IMR-90 (cell line): ENCODE data around the gene IGLL1. TPM values are rescaled to one million over a fixed set of nuclear protein-coding genes. Genes with fewer than 3 reads are reported as not detected.
"Not testable (repeated sequence)": the region's sequence is repeated elsewhere in the genome, so short reads cannot be mapped to it uniquely, and the experiment has no call there.

ENCODE experiments used
- ATAC-seq: fragments of 200-7000 bp; cut with Tn5 transposase; 2 replicates; pipeline ENCODE4 v1.9.1; 2020; ENCODE audit warnings: low read depth, mild to moderate bottlenecking, moderate library complexity
- BruUV-seq: library from RNA; stranded (reverse); fragments of 400-500 nt; replicated peaks from 2 replicates; lab custom pipeline; 2021; lab: Mats Ljungman, UMichigan
- CTCF ChIA-PET: fragments of 300-600 bp; formaldehyde crosslinking; extraction: SDS; loops from one replicate; lab custom pipeline; 2021; ENCODE audit warnings: antibody characterized with exemption; lab: Yijun Ruan, JAX
- POLR2A ChIA-PET: fragments of 300-600 bp; sonication (Branson Sonifier 250); formaldehyde crosslinking; loops from one replicate; lab custom pipeline; 2022; ENCODE audit warnings: antibody characterized with exemption; ENCODE audit not compliant: unreplicated experiment; lab: Charles Lee
- DNase-seq: peaks from one replicate; pipeline ENCODE4 v3.0.0; 2013
- H2AFZ ChIP-seq: replicated peaks from 2 replicates; pipeline ENCODE3; 2013; ENCODE audit warnings: low read length, mild to moderate bottlenecking; ENCODE audit not compliant: poor library complexity
- H2AK5ac ChIP-seq: 2 replicates; pipeline ENCODE4 v1.6.1; 2013; ENCODE audit warnings: low read depth, low read length, inconsistent platforms
- H2AK9ac ChIP-seq: replicated peaks from 2 replicates; pipeline ENCODE3; 2013; ENCODE audit warnings: mild to moderate bottlenecking, low read depth, low read length, moderate library complexity; ENCODE audit not compliant: poor library complexity
- H2BK120ac ChIP-seq: 2 replicates; pipeline ENCODE4 v1.6.1; 2013; ENCODE audit warnings: low read depth, low read length, inconsistent platforms
- H2BK15ac ChIP-seq: 3 replicates; pipeline ENCODE4 v1.6.1; 2013; ENCODE audit warnings: low read depth, low read length, inconsistent platforms
- H2BK20ac ChIP-seq: 2 replicates; pipeline ENCODE4 v1.6.1; 2013; ENCODE audit warnings: low read depth, mild to moderate bottlenecking, inconsistent platforms, low read length, moderate library complexity
- H2BK5ac ChIP-seq: 2 replicates; pipeline ENCODE4 v1.6.1; 2013; ENCODE audit warnings: mild to moderate bottlenecking, low read depth, low read length, inconsistent platforms; ENCODE audit not compliant: poor library complexity, severe bottlenecking
- H3K14ac ChIP-seq: replicated peaks from 2 replicates; pipeline ENCODE4 v1.6.1; 2013; ENCODE audit warnings: low read depth, low read length, inconsistent platforms
- H3K18ac ChIP-seq: 2 replicates; pipeline ENCODE4 v1.6.1; 2013; ENCODE audit warnings: low read depth, low read length, control low read depth
- H3K23ac ChIP-seq: 2 replicates; pipeline ENCODE4 v1.6.1; 2013; ENCODE audit warnings: low read depth, low read length, inconsistent platforms
- H3K27ac ChIP-seq: 2 replicates; pipeline ENCODE4 v1.5.1; 2013; ENCODE audit warnings: mild to moderate bottlenecking, control low read depth, low read length; ENCODE audit not compliant: insufficient read depth
- H3K27me3 ChIP-seq: 2 replicates; pipeline ENCODE4 v1.6.1; 2013; ENCODE audit warnings: low read length; ENCODE audit not compliant: control insufficient read depth, insufficient read depth
- H3K36me3 ChIP-seq: 2 replicates; pipeline ENCODE4 v1.6.1; 2013; ENCODE audit warnings: low read length, mixed read lengths; ENCODE audit not compliant: control insufficient read depth, insufficient read depth
- H3K4ac ChIP-seq: 2 replicates; pipeline ENCODE4 v1.6.1; 2013; ENCODE audit warnings: low read depth, low read length, inconsistent platforms
- H3K4me1 ChIP-seq: 2 replicates; pipeline ENCODE4 v1.6.1; 2013; ENCODE audit warnings: low read length, mixed read lengths; ENCODE audit not compliant: control insufficient read depth, insufficient read depth
- H3K4me2 ChIP-seq: 2 replicates; pipeline ENCODE4 v1.6.1; 2013; ENCODE audit warnings: low read depth, mild to moderate bottlenecking, control low read depth, low read length, moderate library complexity
- H3K4me3 ChIP-seq: 2 replicates; pipeline ENCODE4 v1.5.1; 2013; ENCODE audit warnings: low read depth, mild to moderate bottlenecking, control low read depth, low read length, moderate library complexity; ENCODE audit not compliant: insufficient read depth
- H3K56ac ChIP-seq: 2 replicates; pipeline ENCODE4 v1.6.1; 2013; ENCODE audit warnings: low read length, inconsistent platforms; ENCODE audit not compliant: insufficient read depth; ENCODE audit errors: extremely low read depth
- H3K79me1 ChIP-seq, 2 experiments: 2 replicates each; pipeline ENCODE4 v1.6.1; 2013; ENCODE audit warnings: low read length in 2 of 2, inconsistent platforms in 1 of 2, low read depth in 1 of 2
- H3K9ac ChIP-seq: 2 replicates; pipeline ENCODE4 v1.6.1; 2013; ENCODE audit warnings: low read depth, low read length, control low read depth
- H3K9me1 ChIP-seq: 2 replicates; pipeline ENCODE4 v1.6.1; 2013; ENCODE audit warnings: low read length, inconsistent platforms; ENCODE audit not compliant: insufficient read depth
- H3K9me3 ChIP-seq: 2 replicates; pipeline ENCODE4 v1.6.1; 2013; ENCODE audit warnings: low read length; ENCODE audit not compliant: control insufficient read depth, insufficient read depth
- H4K20me1 ChIP-seq: 2 replicates; pipeline ENCODE4 v1.6.1; 2013; ENCODE audit warnings: low read length, inconsistent platforms; ENCODE audit not compliant: insufficient read depth
- H4K5ac ChIP-seq: 2 replicates; pipeline ENCODE4 v1.6.1; 2013; ENCODE audit warnings: mild to moderate bottlenecking, low read depth, low read length, control low read depth
- H4K8ac ChIP-seq, 2 experiments: 2 replicates each; pipeline ENCODE4 v1.6.1; 2013; ENCODE audit warnings: low read depth in 2 of 2, low read length in 2 of 2, control low read depth in 1 of 2, inconsistent platforms in 1 of 2
- H4K91ac ChIP-seq: 2 replicates; pipeline ENCODE4 v1.6.1; 2013; ENCODE audit warnings: low read depth, low read length, inconsistent platforms; ENCODE audit not compliant: insufficient read depth
- WGBS, 2 experiments: methylation state at CpG; one replicate each; pipeline versions ENCODE4 v1.1.5 to v1.1.7; 2013; ENCODE audit warnings: missing lambda C conversion rate in 2 of 2; ENCODE audit not compliant: insufficient read length in 1 of 2; ENCODE audit errors: extremely low coverage in 2 of 2; 5-methylcytosine and 5-hydroxymethylcytosine counted together
- dilution Hi-C: fragments of 300-500 bp; cut with HindIII; formaldehyde crosslinking; loops from one replicate; pipeline ENCODE4 v1.14.3; 2018; ENCODE audit warnings: low sequenced_read_pairs; ENCODE audit not compliant: unreplicated experiment
- in situ Hi-C: fragments of 300-500 bp; cut with MboI; formaldehyde crosslinking; loops from 3 replicates; pipeline ENCODE4 v1.14.3; 2019; ENCODE audit warnings: low sequenced_read_pairs, inconsistent platforms, mixed read lengths
- intact Hi-C: fragments of 100-400 bp; cut with micrococcal nuclease; formaldehyde crosslinking; loops from 2 replicates; pipeline ENCODE4 v1.10.0; 2022
- polyA plus RNA-seq, 3 experiments: library from polyadenylated mRNA; depleted of rRNA; stranded (reverse); fragments of >200 nt; gene quantifications; 2 replicates each; pipeline ENCODE4 v1.2.3, GENCODE V29; 2012; ENCODE audit warnings: low replicate concordance in 1 of 3
- total RNA-seq: library from RNA; depleted of rRNA; stranded (reverse); fragments of >200 nt; gene quantifications from 2 replicates; pipeline ENCODE4 v1.2.3, GENCODE V29; 2012

Gene IGLL1
- total and polyA plus RNA-seq, 2 of the 4 experiments (the other 2 are of a cell fraction): not detected

GRCh38 chr22:23573701-23574235 is 6.3 kb downstream of the IGLL1 start:
- H3K9me1 ChIP-seq, H3K27ac ChIP-seq, H4K8ac ChIP-seq, H3K4me1 ChIP-seq, H2BK5ac ChIP-seq, H3K27me3 ChIP-seq, H3K14ac ChIP-seq, in situ Hi-C loops, H2BK15ac ChIP-seq, H4K20me1 ChIP-seq, H3K79me1 ChIP-seq, BruUV-seq, H3K18ac ChIP-seq, H2BK20ac ChIP-seq, H3K9ac ChIP-seq, H3K4ac ChIP-seq, CTCF ChIA-PET, intact Hi-C loops, dilution Hi-C loops, H4K5ac ChIP-seq, H3K9me3 ChIP-seq, H2BK120ac ChIP-seq, H3K4me2 ChIP-seq, H3K23ac ChIP-seq, H3K56ac ChIP-seq, DNase-seq, H2AK9ac ChIP-seq, H3K4me3 ChIP-seq, H3K36me3 ChIP-seq, ATAC-seq, H2AFZ ChIP-seq, POLR2A ChIA-PET, H4K91ac ChIP-seq, H2AK5ac ChIP-seq: not testable (repeated sequence)
- no CpG with 5 or more reads among the region's 8 CpGs for WGBS, 2 experiments

- H2BK120ac ChIP-seq, H3K4me1 ChIP-seq, H3K27me3 ChIP-seq, H3K4ac ChIP-seq, H4K8ac ChIP-seq, H3K9me3 ChIP-seq, H3K56ac ChIP-seq, H3K14ac ChIP-seq, ATAC-seq, H3K9me1 ChIP-seq, H2AK5ac ChIP-seq, H2BK20ac ChIP-seq, H3K4me3 ChIP-seq, H3K27ac ChIP-seq, POLR2A ChIA-PET, H4K5ac ChIP-seq, H4K91ac ChIP-seq, in situ Hi-C loops, CTCF ChIA-PET, H2AFZ ChIP-seq, BruUV-seq, H3K18ac ChIP-seq, H3K9ac ChIP-seq, H4K20me1 ChIP-seq, DNase-seq, H2BK15ac ChIP-seq, H3K36me3 ChIP-seq, H3K79me1 ChIP-seq, H2BK5ac ChIP-seq, dilution Hi-C loops, H2AK9ac ChIP-seq, H3K23ac ChIP-seq, intact Hi-C loops, H3K4me2 ChIP-seq: not testable (repeated sequence)
- WGBS, 2 experiments: 70% methylated on average over 2 of the region's 13 CpGs; no CpG with 5 or more reads in 1 of the 2 experiments
Observed at GRCh38 chr22:23573106-23573505, 7.0 kb downstream of the IGLL1 start.
